Fibroblast of the aortic adventitia (primary cell): ENCODE results near the gene TMEM184B. TPM values are rescaled to one million over a fixed set of nuclear protein-coding genes. Genes with fewer than 3 reads are reported as not detected.

Experiments
- DNase-seq: peaks from one replicate; pipeline ENCODE4 v3.0.0-alpha.2; 2010; ENCODE audit warnings: low read depth
- H3K4me3 ChIP-seq: 2 replicates; pipeline ENCODE4 v1.5.1; 2011; ENCODE audit warnings: low read depth, mild to moderate bottlenecking, control low read depth, low read length, moderate library complexity
- CTCF ChIP-seq: IDR thresholded peaks from 2 replicates; pipeline ENCODE4 v1.5.1; 2011; ENCODE audit warnings: mild to moderate bottlenecking, low read length, control low read depth, inconsistent platforms; ENCODE audit not compliant: insufficient read depth
- total RNA-seq: library from RNA; depleted of rRNA; stranded (reverse); fragments of >200 nt; gene quantifications from 2 replicates; pipeline ENCODE4 v1.2.3, GENCODE V29; 2012; ENCODE audit warnings: low replicate concordance

The TMEM184B gene
- total RNA-seq, 1 donor = 46.0 TPM

- TF ChIP-seq CTCF = no peak
- peak overlapping the region; percentile 59 for H3K4me3 ChIP-seq
- no peak for DNase-seq
These were observed 71.5 kb downstream of the TMEM184B start for GRCh38 chr22:38201371-38201710.

GRCh38 chr22:38199826-38200559 lies 72.8 kb downstream of the TMEM184B start:
- no peak for TF ChIP-seq CTCF
- DNase-seq = no peak
- no peak overlapping the region for H3K4me3 ChIP-seq

- no peak for TF ChIP-seq CTCF
- DNase-seq = no peak
These were observed 75.9 kb downstream of the TMEM184B start for GRCh38 chr22:38196791-38197419.

GRCh38 chr22:38193580-38193979 lies 79.2 kb downstream of the TMEM184B start:
- TF ChIP-seq CTCF = no peak
- peak; percentile 59 for DNase-seq
- no peak overlapping the region for H3K4me3 ChIP-seq

More at GRCh38 chr22:38196791-38197419, 75.9 kb downstream of the TMEM184B start:
- no peak overlapping the region for H3K4me3 ChIP-seq

- no peak for TF ChIP-seq CTCF
- H3K4me3 ChIP-seq = no peak overlapping the region
- no peak for DNase-seq
These were observed 80.3 kb downstream of the TMEM184B start for GRCh38 chr22:38192475-38192863.

- no peak for TF ChIP-seq CTCF
- DNase-seq = no peak
- H3K4me3 ChIP-seq = no peak overlapping the region
These were observed 80.9 kb downstream of the TMEM184B start for GRCh38 chr22:38191731-38192474.
